H9 (cell line): Measurements from ENCODE around the gene RFPL2. TPM values are rescaled to one million over a fixed set of nuclear protein-coding genes. Genes with fewer than 3 reads are reported as not detected.

Experiments
- DNase-seq: peaks from one replicate; pipeline ENCODE4 v3.0.0-alpha.2; 2017
- H2AFZ ChIP-seq: one replicate; pipeline ENCODE4 v1.6.1; 2013; ENCODE audit warnings: mild to moderate bottlenecking, low read length, control low read depth, moderate library complexity
- H2AK5ac ChIP-seq: 2 replicates; pipeline ENCODE4 v1.6.1; 2013; ENCODE audit warnings: low read length, control low read depth, mixed read lengths; ENCODE audit not compliant: insufficient read length
- H2BK120ac ChIP-seq: one replicate; pipeline ENCODE4 v1.6.1; 2013; ENCODE audit warnings: low read depth, mild to moderate bottlenecking, low read length, control low read depth, inconsistent platforms; ENCODE audit not compliant: poor library complexity, severe bottlenecking
- H2BK12ac ChIP-seq: 2 replicates; pipeline ENCODE4 v1.6.1; 2013; ENCODE audit warnings: low read length, control low read depth, mixed read lengths, low read depth; ENCODE audit not compliant: insufficient read length
- H2BK15ac ChIP-seq: 2 replicates; pipeline ENCODE4 v1.6.1; 2013; ENCODE audit warnings: low read depth, low read length, control low read depth
- H2BK20ac ChIP-seq: one replicate; pipeline ENCODE4 v1.6.1; 2013; ENCODE audit warnings: low read depth, mild to moderate bottlenecking, low read length, control low read depth, inconsistent platforms; ENCODE audit not compliant: poor library complexity, severe bottlenecking
- H2BK5ac ChIP-seq: 2 replicates; pipeline ENCODE4 v1.6.1; 2013; ENCODE audit warnings: low read length, control low read depth, mixed read lengths; ENCODE audit not compliant: insufficient read length
- H3K14ac ChIP-seq: 2 replicates; pipeline ENCODE4 v1.6.1; 2013; ENCODE audit warnings: low read length, control low read depth; ENCODE audit not compliant: insufficient read depth
- H3K18ac ChIP-seq: 2 replicates; pipeline ENCODE4 v1.6.1; 2013; ENCODE audit warnings: low read depth, mild to moderate bottlenecking, mixed read lengths, low read length, control low read depth; ENCODE audit not compliant: insufficient read length
- H3K23ac ChIP-seq: 2 replicates; pipeline ENCODE4 v1.6.1; 2013; ENCODE audit warnings: low read length, control low read depth, mixed read lengths, low read depth; ENCODE audit not compliant: insufficient read length
- H3K23me2 ChIP-seq: 2 replicates; pipeline ENCODE4 v1.6.1; 2013; ENCODE audit warnings: low read depth, mild to moderate bottlenecking, mixed read lengths, low read length, control low read depth; ENCODE audit not compliant: insufficient read length, poor library complexity, severe bottlenecking
- H3K27ac ChIP-seq: 2 replicates; pipeline ENCODE4 v1.5.1; 2013; ENCODE audit warnings: low read length, control low read depth, mixed read lengths, low read depth; ENCODE audit not compliant: insufficient read length
- H3K27me3 ChIP-seq: 2 replicates; pipeline ENCODE4 v1.6.1; 2013; ENCODE audit warnings: low read length, control low read depth, inconsistent platforms; ENCODE audit not compliant: insufficient read depth
- H3K4ac ChIP-seq: 2 replicates; pipeline ENCODE4 v1.6.1; 2013; ENCODE audit warnings: low read depth, mild to moderate bottlenecking, control low read depth, inconsistent platforms, low read length, moderate library complexity
- H3K4me1 ChIP-seq: 2 replicates; pipeline ENCODE4 v1.6.1; 2013; ENCODE audit warnings: low read length, control low read depth, inconsistent platforms; ENCODE audit not compliant: insufficient read depth
- H3K4me2 ChIP-seq: 2 replicates; pipeline ENCODE4 v1.6.1; 2013; ENCODE audit warnings: low read length, control low read depth, mixed read lengths; ENCODE audit not compliant: insufficient read length, insufficient read depth
- H3K56ac ChIP-seq: 2 replicates; pipeline ENCODE4 v1.6.1; 2013; ENCODE audit warnings: low read depth, mild to moderate bottlenecking, mixed read lengths, low read length, control low read depth; ENCODE audit not compliant: insufficient read length
- H3K79me1 ChIP-seq: 2 replicates; pipeline ENCODE4 v1.6.1; 2013; ENCODE audit warnings: low read depth, mild to moderate bottlenecking, moderate library complexity, low read length, control low read depth, inconsistent platforms; ENCODE audit not compliant: insufficient read depth, poor library complexity, severe bottlenecking
- H3K79me2 ChIP-seq: 2 replicates; pipeline ENCODE4 v1.6.1; 2013; ENCODE audit warnings: low read length, control low read depth, inconsistent platforms; ENCODE audit not compliant: insufficient read depth
- H3K9ac ChIP-seq: 2 replicates; pipeline ENCODE4 v1.6.1; 2013; ENCODE audit warnings: low read length, control low read depth, mixed read lengths; ENCODE audit not compliant: insufficient read length; ENCODE audit errors: extremely low read depth
- H3K9me3 ChIP-seq: one replicate; pipeline ENCODE4 v1.6.1; 2013; ENCODE audit warnings: low read depth, low read length, inconsistent platforms; ENCODE audit not compliant: control insufficient read depth
- H3T11ph ChIP-seq: one replicate; pipeline ENCODE4 v1.6.1; 2013; ENCODE audit warnings: mild to moderate bottlenecking, low read length, control low read depth, inconsistent platforms
- H4K20me1 ChIP-seq: one replicate; pipeline ENCODE4 v1.6.1; 2013; ENCODE audit not compliant: control insufficient read depth, insufficient read length, insufficient read depth
- H4K5ac ChIP-seq: 2 replicates; pipeline ENCODE4 v1.6.1; 2013; ENCODE audit warnings: low read depth, mild to moderate bottlenecking, mixed read lengths, low read length, control low read depth; ENCODE audit not compliant: insufficient read length
- H4K8ac ChIP-seq: replicated peaks from 2 replicates; pipeline ENCODE4 v1.6.1; 2013; ENCODE audit warnings: low read length, control low read depth, mixed read lengths, low read depth; ENCODE audit not compliant: insufficient read length
- H4K91ac ChIP-seq: 2 replicates; pipeline ENCODE4 v1.6.1; 2013; ENCODE audit warnings: low read depth, mild to moderate bottlenecking, moderate library complexity, mixed read lengths, low read length, control low read depth; ENCODE audit not compliant: insufficient read length
- H3K27ac Mint-ChIP-seq, 3 experiments: 2 replicates in 2 of 3; 3 replicates in 1 of 3; pipeline ENCODE4 v1.8.0; 2020 to 2021; ENCODE audit warnings: mixed read lengths in 3 of 3, mild to moderate bottlenecking in 1 of 3, moderate library complexity in 1 of 3
- H3K27me3 Mint-ChIP-seq: 2 replicates; pipeline ENCODE4 v1.8.0; 2021; ENCODE audit warnings: low read depth, mild to moderate bottlenecking, moderate library complexity, mixed read lengths
- H3K36me3 Mint-ChIP-seq, 3 experiments: 2 replicates in 2 of 3; 3 replicates in 1 of 3; pipeline ENCODE4 v1.8.0; 2020 to 2021; ENCODE audit warnings: low read depth in 3 of 3, mixed read lengths in 3 of 3; ENCODE audit not compliant: insufficient read depth in 1 of 3
- H3K4me1 Mint-ChIP-seq, 2 experiments: 2 replicates each; pipeline ENCODE4 v1.8.0; 2020; ENCODE audit warnings: mixed read lengths in 2 of 2
- H3K4me3 Mint-ChIP-seq, 2 experiments: 2 replicates in 1 of 2; 3 replicates in 1 of 2; pipeline ENCODE4 v1.8.0; 2020 to 2021; ENCODE audit warnings: mild to moderate bottlenecking in 2 of 2, mixed read lengths in 2 of 2, moderate library complexity in 1 of 2
- H3K9me3 Mint-ChIP-seq, 2 experiments: 2 replicates in 1 of 2; 3 replicates in 1 of 2; pipeline ENCODE4 v1.8.0; 2020; ENCODE audit warnings: mild to moderate bottlenecking in 2 of 2, mixed read lengths in 2 of 2, moderate library complexity in 1 of 2
- CTCF ChIP-seq: fragments of 200-600 bp; sonication (generic); conservative IDR thresholded peaks from 3 replicates; pipeline ENCODE4 v1.8.0; 2021; ENCODE audit warnings: antibody characterized with exemption, mild to moderate bottlenecking
- WGBS: extraction: QIAGEN DNeasy Blood & Tissue Kit; methylation state at CpG from one replicate; pipeline ENCODE4 v1.1.7; 2013; ENCODE audit warnings: missing lambda C conversion rate, low lambda C conversion rate, mixed read lengths; ENCODE audit not compliant: insufficient read length; ENCODE audit errors: extremely low coverage; 5-methylcytosine and 5-hydroxymethylcytosine counted together
- total RNA-seq: library from RNA; stranded (reverse); gene quantifications from 2 replicates; pipeline ENCODE4 v1.2.1, GENCODE V29; 2021

RFPL2 gene
- total RNA-seq, 1 experiment from 2014 or later: not detected

GRCh38 chr22:32226326-32227104 is 21.6 kb upstream of the RFPL2 start:
- H4K8ac ChIP-seq: no peak overlapping the region
- no peak overlapping the region for H2AK5ac ChIP-seq
- H3K56ac ChIP-seq: no peak overlapping the region
- Mint-ChIP-seq H3K4me3 (no peak overlapping the region), H3K9me3 (no peaks in the 10 kb centered on the region), H3K27me3 (peaks cover 75% of the 10 kb centered on the region), H3K4me1 (no peaks in the 10 kb centered on the region), H3K27ac (no peak overlapping the region), H3K36me3 (no peaks in the 10 kb centered on the region)
- no peak overlapping the region for H2BK15ac ChIP-seq
- DNase-seq: no peak
- H2AFZ ChIP-seq: no peak overlapping the region
- no peak overlapping the region for H4K91ac ChIP-seq
- WGBS: no CpG with 5 or more reads among the region's 7 CpGs
- H3K18ac ChIP-seq: no peak overlapping the region
- no peak overlapping the region for H3K14ac ChIP-seq
- H3K23me2 ChIP-seq: no peaks in the 10 kb centered on the region
- no peaks in the 10 kb centered on the region for H3K27me3 ChIP-seq
- no peak for TF ChIP-seq CTCF
- no peak overlapping the region for H2BK20ac ChIP-seq
- H2BK120ac ChIP-seq: no peak overlapping the region
- H3K27ac ChIP-seq: no peak overlapping the region
- no peak overlapping the region for H2BK5ac ChIP-seq
- H4K20me1 ChIP-seq: no peaks in the 10 kb centered on the region
- H3K79me1 ChIP-seq: no peaks in the 10 kb centered on the region
- H3K23ac ChIP-seq: no peak overlapping the region
- no peaks in the 10 kb centered on the region for H3K79me2 ChIP-seq
- no peak overlapping the region for H3K9ac ChIP-seq
- no peak overlapping the region for H4K5ac ChIP-seq
- no peak overlapping the region for H3K4me2 ChIP-seq
- H3K4me1 ChIP-seq: no peaks in the 10 kb centered on the region
- H3K4ac ChIP-seq: no peak overlapping the region
- no peaks in the 10 kb centered on the region for H3K9me3 ChIP-seq
- H3T11ph ChIP-seq: no peak overlapping the region
- H2BK12ac ChIP-seq: no peak overlapping the region
